ENCODE data around the gene NBEA. TPM values are rescaled to one million over a fixed set of nuclear protein-coding genes. Genes with fewer than 3 reads are reported as not detected.

Gene NBEA
- total and polyA plus RNA-seq, 11 donors = 5.0 to 39.2 (median 23.2) TPM

DNA sequence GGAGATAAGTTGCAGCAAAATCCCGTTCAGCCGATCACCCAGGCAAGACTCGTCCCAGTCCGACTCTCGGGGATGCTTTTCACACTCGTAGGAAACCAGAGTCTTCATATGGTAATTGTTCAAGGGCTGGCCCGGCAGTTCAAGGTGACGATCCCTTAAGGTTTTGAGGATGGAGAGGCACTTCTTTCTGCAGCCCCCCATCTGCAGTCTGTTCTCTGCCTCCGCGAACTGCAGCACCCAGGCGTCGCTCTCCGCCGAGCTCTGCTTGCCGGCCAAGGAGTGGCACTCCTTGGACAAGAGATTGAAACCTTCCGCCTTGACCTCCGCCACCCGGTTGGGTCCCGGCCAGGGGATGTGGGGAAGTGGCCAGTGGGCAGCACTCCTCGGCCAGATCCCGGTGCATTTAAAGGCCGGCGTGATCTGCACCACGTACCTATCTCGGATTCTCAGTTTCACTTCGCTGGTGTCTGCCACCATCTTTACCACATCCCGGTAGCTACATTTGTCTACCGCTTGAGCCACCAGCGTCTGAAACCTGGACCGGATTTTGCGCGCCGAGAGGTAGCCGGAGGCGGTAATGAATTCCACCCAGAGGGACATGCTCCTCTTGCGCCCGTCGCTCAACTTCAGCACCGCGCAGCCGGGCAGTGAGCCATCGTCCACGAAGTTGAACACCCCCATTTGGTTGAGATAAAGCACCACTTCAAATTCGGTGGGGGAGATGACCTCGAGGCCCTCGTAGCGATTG is 533.3 kb downstream of the NBEA start:
- TF ChIP-seq, protein P1, sequence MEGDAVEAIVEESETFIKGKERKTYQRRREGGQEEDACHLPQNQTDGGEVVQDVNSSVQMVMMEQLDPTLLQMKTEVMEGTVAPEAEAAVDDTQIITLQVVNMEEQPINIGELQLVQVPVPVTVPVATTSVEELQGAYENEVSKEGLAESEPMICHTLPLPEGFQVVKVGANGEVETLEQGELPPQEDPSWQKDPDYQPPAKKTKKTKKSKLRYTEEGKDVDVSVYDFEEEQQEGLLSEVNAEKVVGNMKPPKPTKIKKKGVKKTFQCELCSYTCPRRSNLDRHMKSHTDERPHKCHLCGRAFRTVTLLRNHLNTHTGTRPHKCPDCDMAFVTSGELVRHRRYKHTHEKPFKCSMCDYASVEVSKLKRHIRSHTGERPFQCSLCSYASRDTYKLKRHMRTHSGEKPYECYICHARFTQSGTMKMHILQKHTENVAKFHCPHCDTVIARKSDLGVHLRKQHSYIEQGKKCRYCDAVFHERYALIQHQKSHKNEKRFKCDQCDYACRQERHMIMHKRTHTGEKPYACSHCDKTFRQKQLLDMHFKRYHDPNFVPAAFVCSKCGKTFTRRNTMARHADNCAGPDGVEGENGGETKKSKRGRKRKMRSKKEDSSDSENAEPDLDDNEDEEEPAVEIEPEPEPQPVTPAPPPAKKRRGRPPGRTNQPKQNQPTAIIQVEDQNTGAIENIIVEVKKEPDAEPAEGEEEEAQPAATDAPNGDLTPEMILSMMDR (IDR thresholded peaks at IDR 0.05) = no peak
- H3K27me3 ChIP-seq = peaks cover 0 to 64% (median 0%) of the 10 kb centered on the region in 9 donors
- peak; percentile 15 to 52 (median 37) for ATAC-seq

DNA sequence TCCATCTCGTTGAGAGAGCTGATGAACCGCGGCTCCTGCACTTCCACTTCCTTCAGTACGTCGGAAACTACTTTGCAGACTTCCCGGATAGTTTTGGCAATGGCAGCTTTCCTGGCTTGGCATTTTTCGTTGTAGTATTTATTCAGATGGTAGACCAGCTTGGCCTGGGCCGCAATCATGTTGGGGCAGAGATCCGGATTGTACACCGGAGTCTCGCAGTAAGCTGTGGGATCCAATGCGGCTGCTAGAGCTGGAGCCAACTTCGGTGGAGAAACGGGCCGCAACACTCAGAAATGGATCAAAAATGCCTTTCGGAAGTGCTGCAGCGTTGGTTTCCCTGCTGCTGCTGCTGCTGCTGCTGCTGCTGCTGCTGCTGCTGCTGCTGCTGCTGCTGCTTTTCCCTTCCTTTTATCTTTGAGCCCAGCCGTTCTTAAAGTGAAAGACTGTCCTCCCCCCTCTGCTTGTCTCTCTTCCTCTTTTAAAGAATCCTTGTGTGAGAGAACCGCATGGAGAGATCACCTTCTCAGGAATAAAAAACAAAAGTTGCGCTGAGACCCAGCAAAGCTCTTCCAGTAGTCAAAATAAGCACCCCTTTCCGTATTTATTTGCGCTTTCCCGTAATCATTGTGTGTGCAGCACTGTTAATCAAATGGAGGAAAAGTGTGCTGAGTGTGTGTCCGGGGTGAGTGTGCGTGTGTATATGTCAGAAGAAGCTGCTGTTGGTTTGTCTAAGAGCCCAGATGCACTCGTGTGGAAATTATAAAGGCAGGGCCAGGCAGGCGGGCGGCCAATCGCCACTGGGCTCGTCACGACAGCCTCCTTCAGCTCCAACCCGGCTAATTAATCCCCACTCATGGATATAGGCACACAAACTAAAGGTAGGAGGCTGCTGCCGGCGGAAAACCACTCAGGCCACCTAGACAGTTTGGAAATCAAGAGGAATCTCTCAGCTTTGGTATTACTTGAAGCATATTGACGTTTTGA is 534.2 kb downstream of the NBEA start, which contains the start of gene MAB21L1:
TSS of gene MAB21L1 (minus strand) at position 730 of the 984 bp plus-strand sequence. CDS start at position 179, 551 bp downstream.
- TF ChIP-seq, protein P1 (IDR thresholded peaks at IDR 0.05) = no peak
- no peak for TF ChIP-seq POLR2A (IDR thresholded peaks at IDR 0.05)
- Histone ChIP-seq H3K4me3 (peak within 1 kb of the TSS; percentile 32 to 72 (median 56)), H3K36me3 (no peaks in the 10 kb centered on the region), H3K4me1 (peaks cover 0 to 20% (median 0%) of the 10 kb centered on the region in 12 donors), H3K27me3 (peaks cover 0 to 55% (median 0%) of the 10 kb centered on the region in 9 donors), H3K9me3 (no peaks in the 10 kb centered on the region), H3K27ac (peak within 1 kb of the TSS in 11 of 12 donors; percentile 10 to 70 (median 43))
- 52 to 62% (median 54%) methylated on average over 35 of the region's 35 CpGs for WGBS, 4 donors
- intact Hi-C loops (cut with DNase I) = loop anchor here in 1 of 10 donors (10.0 kb wide), 1 partner anchor 309 kb away; no protein-coding TSS in a partner anchor
- DNase-seq = peak in 3 of 5 donors; percentile 12 to 46 (median 33)
- peak; percentile 34 to 62 (median 52) for ATAC-seq

More for the DNA sequence above, 533.3 kb downstream of the NBEA start:
- intact Hi-C loops (cut with DNase I) = loop anchor here in 1 of 10 donors (10.0 kb wide), 1 partner anchor 309 kb away; no protein-coding TSS in a partner anchor
- 17 to 31% (median 24%) methylated on average over 45 to 47 of the region's 47 CpGs for WGBS, 4 donors
- H3K9me3 ChIP-seq = no peaks in the 10 kb centered on the region
- peaks cover 0 to 20% (median 0%) of the 10 kb centered on the region in 12 donors for H3K4me1 ChIP-seq
- H3K36me3 ChIP-seq = no peaks in the 10 kb centered on the region
- peak; percentile 22 to 66 (median 44) for DNase-seq
- H3K4me3 ChIP-seq = peak overlapping the region; percentile 32 to 72 (median 56)
- peak overlapping the region in 11 of 12 donors; percentile 10 to 70 (median 43) for H3K27ac ChIP-seq

DNA sequence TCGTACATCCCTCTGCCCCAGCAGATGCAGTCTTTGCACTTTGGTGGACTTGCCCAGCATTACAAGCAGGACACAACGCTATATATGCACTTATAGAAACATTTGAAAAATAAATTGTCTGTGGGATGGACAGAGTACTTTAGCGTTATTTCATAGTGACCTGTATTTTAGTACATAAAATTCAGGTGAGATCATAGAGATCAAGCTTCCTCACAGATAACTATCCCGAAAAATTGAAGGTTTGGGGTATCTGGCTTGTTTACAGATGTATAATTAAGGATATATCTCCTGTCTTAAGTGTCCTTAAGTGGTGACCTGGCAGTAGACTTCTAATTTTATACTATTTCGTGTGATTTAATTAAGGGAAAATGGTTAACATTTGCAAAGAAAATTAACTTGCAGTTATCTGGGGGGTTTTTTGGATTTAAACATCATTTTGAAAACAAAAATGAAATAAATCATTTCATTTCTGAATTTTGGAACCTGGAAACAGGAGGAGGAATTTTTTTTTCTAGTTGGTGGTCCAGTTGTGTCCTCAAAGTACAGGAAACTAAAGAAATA is 535.4 kb downstream of the NBEA start:
- TF ChIP-seq, protein P1 (IDR thresholded peaks at IDR 0.05) = no peak
- TF ChIP-seq POLR2A (IDR thresholded peaks at IDR 0.05) = no peak
- Histone ChIP-seq H3K27ac (no peak overlapping the region), H3K4me1 (peaks cover 0 to 17% (median 0%) of the 10 kb centered on the region in 12 donors), H3K36me3 (no peaks in the 10 kb centered on the region), H3K9me3 (no peaks in the 10 kb centered on the region), H3K27me3 (peaks cover 0 to 44% (median 0%) of the 10 kb centered on the region in 9 donors), H3K4me3 (no peak overlapping the region)
- 76 to 87% (median 84%) methylated on average over 5 of the region's 5 CpGs for WGBS, 4 donors
- DNase-seq = no peak
- no peak for ATAC-seq
- intact Hi-C loops (cut with DNase I) = loop anchor here in 1 of 10 donors (10.0 kb wide), 1 partner anchor 307 kb away; no protein-coding TSS in a partner anchor

Data from heart left ventricle (tissue), 16 donors.